ENCODE measurements around the gene PLSCR4. TPM values are rescaled to one million over a fixed set of nuclear protein-coding genes. Genes with fewer than 3 reads are reported as not detected.
"Not testable (repeated sequence)": the region's sequence is repeated elsewhere in the genome, so short reads cannot be mapped to it uniquely, and the experiment has no call there.

The PLSCR4 gene
- total RNA-seq, 1 donor from 2014 or later, result 1.0 TPM

GRCh38 chr3:146227486-146227885, 23.4 kb downstream of the PLSCR4 start:
- H2AFZ ChIP-seq (replicated peaks), result no peak overlapping the region
- H3K36me3 ChIP-seq, result no peaks in the 10 kb centered on the region
- H3K79me2 ChIP-seq (ENCODE audit: low read depth), result no peaks in the 10 kb centered on the region
- TF ChIP-seq EZH2 (IDR thresholded peaks at IDR 0.05), result no peak
- TF ChIP-seq, protein P1, sequence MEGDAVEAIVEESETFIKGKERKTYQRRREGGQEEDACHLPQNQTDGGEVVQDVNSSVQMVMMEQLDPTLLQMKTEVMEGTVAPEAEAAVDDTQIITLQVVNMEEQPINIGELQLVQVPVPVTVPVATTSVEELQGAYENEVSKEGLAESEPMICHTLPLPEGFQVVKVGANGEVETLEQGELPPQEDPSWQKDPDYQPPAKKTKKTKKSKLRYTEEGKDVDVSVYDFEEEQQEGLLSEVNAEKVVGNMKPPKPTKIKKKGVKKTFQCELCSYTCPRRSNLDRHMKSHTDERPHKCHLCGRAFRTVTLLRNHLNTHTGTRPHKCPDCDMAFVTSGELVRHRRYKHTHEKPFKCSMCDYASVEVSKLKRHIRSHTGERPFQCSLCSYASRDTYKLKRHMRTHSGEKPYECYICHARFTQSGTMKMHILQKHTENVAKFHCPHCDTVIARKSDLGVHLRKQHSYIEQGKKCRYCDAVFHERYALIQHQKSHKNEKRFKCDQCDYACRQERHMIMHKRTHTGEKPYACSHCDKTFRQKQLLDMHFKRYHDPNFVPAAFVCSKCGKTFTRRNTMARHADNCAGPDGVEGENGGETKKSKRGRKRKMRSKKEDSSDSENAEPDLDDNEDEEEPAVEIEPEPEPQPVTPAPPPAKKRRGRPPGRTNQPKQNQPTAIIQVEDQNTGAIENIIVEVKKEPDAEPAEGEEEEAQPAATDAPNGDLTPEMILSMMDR (IDR thresholded peaks at IDR 0.05), result no peak
- no peak for TF ChIP-seq EZH2phosphoT487 (IDR thresholded peaks at IDR 0.05)
- no peak overlapping the region for H3K4me2 ChIP-seq
- H3K36me3 Mint-ChIP-seq, result peaks cover 2% of the 10 kb centered on the region
- no peak overlapping the region for H3K4me3 Mint-ChIP-seq
- H3K27me3 ChIP-seq, result no peaks in the 10 kb centered on the region
- H3K9ac ChIP-seq, result no peak overlapping the region
- H3K27me3 Mint-ChIP-seq (ENCODE audit: insufficient read depth, low read depth), result no peaks in the 10 kb centered on the region
- peaks cover 6% of the 10 kb centered on the region for H3K9me3 Mint-ChIP-seq
- no peaks in the 10 kb centered on the region for H3K4me1 ChIP-seq
- DNase-seq (ENCODE audit: low spot score), result peak; percentile 13
- no peaks in the 10 kb centered on the region for H4K20me1 ChIP-seq (ENCODE audit: low read depth)
- H3K9me3 ChIP-seq (ENCODE audit: low read depth), result no peaks in the 10 kb centered on the region
- peaks cover 8% of the 10 kb centered on the region for H3K4me1 Mint-ChIP-seq
- H3K27ac Mint-ChIP-seq, result no peak overlapping the region
- H3F3A ChIP-seq (ENCODE audit: low read depth), result no peaks in the 10 kb centered on the region
- H3K27ac ChIP-seq, result no peak overlapping the region
- no peak overlapping the region for H3K4me3 ChIP-seq

GRCh38 chr3:146226881-146227280, 24.0 kb downstream of the PLSCR4 start:
- Histone ChIP-seq H3K27me3 (no peaks in the 10 kb centered on the region), H3K36me3 (no peaks in the 10 kb centered on the region), H3K4me2 (no peak overlapping the region), H4K20me1 (ENCODE audit: low read depth) (no peaks in the 10 kb centered on the region), H3K9ac (no peak overlapping the region), H3K27ac (no peak overlapping the region), H3K4me3 (no peak overlapping the region), H3K79me2 (ENCODE audit: low read depth) (no peaks in the 10 kb centered on the region), H3K4me1 (no peaks in the 10 kb centered on the region), H3F3A (ENCODE audit: low read depth) (no peaks in the 10 kb centered on the region), H3K9me3 (ENCODE audit: low read depth) (no peaks in the 10 kb centered on the region), H2AFZ (replicated peaks) (no peak overlapping the region)
- DNase-seq (ENCODE audit: low spot score), result no peak
- Mint-ChIP-seq H3K4me3 (no peak overlapping the region), H3K4me1 (peaks cover 8% of the 10 kb centered on the region), H3K36me3 (peaks cover 2% of the 10 kb centered on the region), H3K27ac (no peak overlapping the region), H3K27me3 (ENCODE audit: insufficient read depth, low read depth) (no peaks in the 10 kb centered on the region), H3K9me3 (peaks cover 6% of the 10 kb centered on the region)
- TF ChIP-seq, protein P1 (IDR thresholded peaks at IDR 0.05), result no peak
- no peak for TF ChIP-seq EZH2phosphoT487 (IDR thresholded peaks at IDR 0.05)
- no peak for TF ChIP-seq EZH2 (IDR thresholded peaks at IDR 0.05)

GRCh38 chr3:146225458-146225857, 25.4 kb downstream of the PLSCR4 start:
- not testable (repeated sequence) for H2AFZ ChIP-seq (replicated peaks)

GRCh38 chr3:146223401-146224373, 27.2 kb downstream of the PLSCR4 start:
- Histone ChIP-seq H4K20me1 (ENCODE audit: low read depth) (no peaks in the 10 kb centered on the region), H3K9me3 (ENCODE audit: low read depth) (no peaks in the 10 kb centered on the region), H3K27ac (no peak overlapping the region), H2AFZ (replicated peaks) (no peak overlapping the region), H3K4me1 (no peaks in the 10 kb centered on the region), H3K27me3 (no peaks in the 10 kb centered on the region), H3K79me2 (ENCODE audit: low read depth) (no peaks in the 10 kb centered on the region), H3F3A (ENCODE audit: low read depth) (no peaks in the 10 kb centered on the region), H3K4me3 (no peak overlapping the region), H3K4me2 (no peak overlapping the region), H3K9ac (no peak overlapping the region), H3K36me3 (no peaks in the 10 kb centered on the region)
- Mint-ChIP-seq H3K4me3 (no peak overlapping the region), H3K36me3 (peaks cover 2% of the 10 kb centered on the region), H3K27ac (no peak overlapping the region), H3K9me3 (peaks cover 6% of the 10 kb centered on the region), H3K27me3 (ENCODE audit: insufficient read depth, low read depth) (no peaks in the 10 kb centered on the region), H3K4me1 (peaks cover 8% of the 10 kb centered on the region)
- DNase-seq (ENCODE audit: low spot score), result no peak
- TF ChIP-seq EZH2 (IDR thresholded peaks at IDR 0.05) (no peak), EZH2phosphoT487 (IDR thresholded peaks at IDR 0.05) (no peak)
- TF ChIP-seq, protein P1 (IDR thresholded peaks at IDR 0.05), result no peak

More at GRCh38 chr3:146225458-146225857, 25.4 kb downstream of the PLSCR4 start:
- H3K4me3 Mint-ChIP-seq; H3K4me1 Mint-ChIP-seq; H3K9me3 ChIP-seq (ENCODE audit: low read depth); H3K9ac ChIP-seq; H3K4me2 ChIP-seq; H3F3A ChIP-seq (ENCODE audit: low read depth); H3K9me3 Mint-ChIP-seq; H3K79me2 ChIP-seq (ENCODE audit: low read depth); H3K4me3 ChIP-seq; H3K27me3 Mint-ChIP-seq (ENCODE audit: insufficient read depth, low read depth); H3K27me3 ChIP-seq; DNase-seq (ENCODE audit: low spot score); H3K36me3 Mint-ChIP-seq; H3K4me1 ChIP-seq; H3K27ac Mint-ChIP-seq; H3K27ac ChIP-seq; H4K20me1 ChIP-seq (ENCODE audit: low read depth); H3K36me3 ChIP-seq: not testable (repeated sequence)
